ENCODE data around the gene TRMO.

The TRMO gene

DNA sequence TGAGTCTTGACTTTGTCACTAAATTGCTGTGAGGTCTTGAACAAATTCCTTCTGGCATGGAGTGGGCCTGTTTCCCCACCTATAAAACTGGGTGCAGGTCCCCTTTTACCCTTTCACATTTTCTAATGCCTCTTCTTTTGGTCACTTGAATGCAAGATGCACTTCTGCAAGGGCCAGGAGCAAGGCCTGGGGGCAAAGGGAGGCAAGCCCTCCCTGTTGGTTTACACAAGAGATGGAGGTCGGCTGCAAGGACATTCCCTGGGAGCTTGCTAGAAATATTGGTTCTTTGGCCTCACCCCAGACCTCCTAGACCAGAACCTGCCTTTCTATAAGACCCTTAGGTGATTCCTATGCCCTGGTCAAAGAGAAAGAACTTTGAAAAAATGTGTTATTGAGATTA is 63.5 kb downstream of the TRMO start:
- DNase-seq (ENCODE audit: low spot score): no peak

DNA sequence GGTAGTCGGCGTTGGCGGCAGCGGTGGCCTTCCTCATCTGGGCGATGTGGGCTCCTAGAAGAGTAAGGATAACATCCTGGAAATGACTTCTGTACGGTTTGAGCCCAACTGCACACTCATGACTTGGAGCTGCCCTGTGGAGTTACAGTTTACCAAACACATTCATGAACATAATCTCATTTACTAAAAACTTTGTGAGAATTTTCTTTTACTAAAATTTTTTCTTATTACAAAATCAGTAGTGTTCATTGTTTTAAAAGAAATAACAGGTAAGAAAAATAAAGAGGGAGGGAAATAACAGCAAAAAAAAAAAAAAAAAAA is 63.9 kb downstream of the TRMO start:
- no peak for DNase-seq (ENCODE audit: low spot score)

DNA sequence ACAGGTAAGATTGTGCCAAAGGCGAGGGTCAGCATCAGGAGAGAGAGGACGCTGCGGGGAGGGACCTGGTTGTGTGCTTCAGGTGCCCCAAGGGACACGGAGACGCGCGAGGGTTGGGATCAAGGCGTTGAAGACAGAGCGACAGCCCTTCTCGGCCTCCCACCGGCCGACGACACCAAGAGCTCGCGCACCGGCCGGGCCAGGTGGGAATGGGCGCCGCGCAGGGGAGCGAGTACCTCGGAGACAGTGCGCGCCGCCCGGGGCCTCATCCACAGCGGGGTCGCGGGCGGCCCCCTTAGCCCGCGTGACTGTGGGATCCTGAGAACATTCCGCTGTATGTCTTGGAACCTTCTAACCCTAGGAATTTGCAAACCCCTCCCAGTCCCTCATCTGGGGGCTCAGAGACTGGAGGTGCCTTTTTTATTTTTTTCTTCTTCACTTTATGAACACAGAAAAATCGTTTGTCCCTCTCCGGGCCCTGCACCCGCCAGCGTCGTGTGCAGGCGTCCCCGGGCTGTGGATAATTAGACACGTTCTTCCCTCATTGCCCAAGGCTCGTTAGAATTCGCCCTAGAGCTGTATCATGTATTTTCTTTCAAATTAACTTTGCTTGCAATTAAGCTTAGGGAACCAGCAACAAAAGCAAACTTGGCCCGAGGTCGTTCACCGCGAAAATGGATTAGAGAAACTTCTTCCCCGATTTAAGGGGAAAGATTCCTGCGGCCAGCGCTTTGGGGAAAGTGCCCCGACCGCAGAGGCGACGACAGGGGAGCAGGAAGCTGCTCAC is 64.5 kb downstream of the TRMO start:
- DNase-seq (ENCODE audit: low spot score): no peak

DNA sequence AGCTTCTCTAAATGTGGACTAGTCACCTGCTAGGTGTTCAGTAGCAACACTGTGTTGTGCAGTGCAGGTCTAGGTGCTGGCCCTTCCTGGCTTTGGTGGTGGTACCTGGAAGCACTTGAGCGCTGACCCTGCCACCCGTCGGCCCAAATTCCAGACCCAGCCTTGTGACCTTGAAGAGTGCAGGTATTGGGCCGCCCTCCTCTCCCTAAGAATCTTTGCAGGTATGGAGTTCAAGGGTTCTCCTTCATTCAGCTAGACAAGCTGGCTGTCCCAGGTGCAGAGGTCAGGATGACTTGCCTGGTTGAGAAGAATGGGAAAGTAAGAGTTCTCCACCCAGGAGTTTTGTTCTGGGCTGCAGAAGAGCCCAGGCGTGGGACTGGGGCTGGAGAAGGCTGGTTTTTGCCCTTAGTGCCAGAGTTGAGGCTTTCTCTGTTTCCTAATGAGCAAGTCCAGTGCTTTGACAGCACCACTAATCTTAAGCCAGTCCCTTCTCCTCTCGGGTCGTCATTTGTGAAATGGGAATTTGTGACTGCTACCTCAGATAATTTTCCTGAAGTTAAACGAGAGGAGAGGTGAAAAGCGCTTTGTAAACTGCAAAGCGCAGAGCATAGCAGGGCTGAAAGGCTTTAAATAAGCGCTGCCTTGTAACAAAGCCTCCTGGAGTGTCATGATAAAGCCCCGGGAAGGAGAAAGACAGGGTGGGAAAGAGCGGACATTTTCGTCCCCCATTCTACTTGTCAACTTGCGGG is 65.3 kb downstream of the TRMO start:
- no peak for DNase-seq (ENCODE audit: low spot score)

DNA sequence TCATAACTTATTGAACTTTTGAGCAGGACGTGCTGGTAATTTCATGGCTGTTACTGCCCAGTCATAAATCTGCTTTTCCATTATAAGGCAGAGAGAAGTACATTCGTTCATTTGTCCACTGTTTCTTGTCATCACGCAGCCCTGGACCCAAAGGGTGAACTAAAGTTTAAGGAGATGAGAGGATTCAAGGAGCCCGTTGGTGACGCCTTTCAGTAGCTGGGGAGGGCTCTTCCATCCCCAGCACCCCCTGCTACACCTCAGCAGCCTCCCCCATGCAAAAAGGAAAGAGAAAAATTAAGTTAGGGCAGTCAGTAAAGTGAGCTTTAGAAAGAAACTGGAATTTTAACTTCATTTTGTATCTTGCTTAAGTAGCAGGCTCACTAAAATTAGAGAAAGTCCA is 66.4 kb downstream of the TRMO start:
- DNase-seq (ENCODE audit: low spot score): no peak

DNA sequence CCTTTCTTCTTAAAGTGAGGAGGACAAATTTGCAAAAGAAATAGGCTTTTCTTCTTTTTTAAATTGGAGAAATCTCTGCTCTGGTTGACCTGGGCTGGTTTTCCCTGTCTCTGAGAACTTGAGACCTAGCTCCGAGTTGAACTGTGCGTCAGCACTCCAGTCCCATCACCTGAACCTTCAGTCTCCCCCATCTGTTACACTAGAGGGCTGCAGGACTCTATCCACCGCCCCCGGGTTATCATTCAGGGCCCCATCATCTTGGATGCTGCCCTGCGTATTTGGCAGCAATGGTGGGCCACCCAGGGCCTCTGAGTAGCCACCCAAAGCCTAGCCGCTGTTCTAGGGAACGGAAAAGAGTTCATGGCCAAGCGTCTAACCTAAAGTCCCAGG is 66.8 kb downstream of the TRMO start:
- no peak for DNase-seq (ENCODE audit: low spot score)

DNA sequence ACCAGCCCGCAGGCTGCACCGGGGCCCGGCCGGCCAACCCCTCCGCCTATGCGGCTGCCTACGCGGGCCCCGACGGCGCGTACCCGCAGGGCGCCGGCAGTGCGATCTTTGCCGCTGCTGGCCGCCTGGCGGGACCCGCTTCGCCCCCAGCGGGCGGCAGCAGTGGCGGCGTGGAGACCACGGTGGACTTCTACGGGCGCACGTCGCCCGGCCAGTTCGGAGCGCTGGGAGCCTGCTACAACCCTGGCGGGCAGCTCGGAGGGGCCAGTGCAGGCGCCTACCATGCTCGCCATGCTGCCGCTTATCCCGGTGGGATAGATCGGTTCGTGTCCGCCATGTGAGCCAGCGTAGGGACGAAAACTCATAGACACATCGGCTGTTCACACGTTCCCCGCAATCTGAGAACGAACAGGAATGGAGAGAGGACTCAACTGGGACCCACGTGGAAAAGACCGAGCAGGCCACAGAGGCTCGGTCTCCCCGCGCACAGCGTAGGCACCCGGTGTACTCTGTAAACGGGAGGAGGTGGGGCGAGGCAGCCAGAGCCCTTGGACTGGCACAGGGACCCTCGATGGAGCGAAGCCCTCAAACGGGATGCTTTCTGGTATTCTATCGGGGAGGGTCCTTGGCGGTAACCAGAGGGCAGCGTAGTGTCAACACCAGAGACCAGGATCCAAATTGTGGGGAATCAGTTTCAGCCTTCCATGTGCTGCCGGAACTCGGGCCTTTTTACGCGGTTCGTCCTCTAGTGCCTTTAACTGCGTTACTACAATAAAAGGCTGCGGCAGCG is 67.4 kb downstream of the TRMO start:
- DNase-seq (ENCODE audit: low spot score): no peak

All from D341Med (cell line).